ENCODE results near the gene ITCH. TPM values are rescaled to one million over a fixed set of nuclear protein-coding genes. Genes with fewer than 3 reads are reported as not detected.

The ITCH gene
- total RNA-seq, 1 experiment from 2014 or later, result 78.8 TPM

DNA sequence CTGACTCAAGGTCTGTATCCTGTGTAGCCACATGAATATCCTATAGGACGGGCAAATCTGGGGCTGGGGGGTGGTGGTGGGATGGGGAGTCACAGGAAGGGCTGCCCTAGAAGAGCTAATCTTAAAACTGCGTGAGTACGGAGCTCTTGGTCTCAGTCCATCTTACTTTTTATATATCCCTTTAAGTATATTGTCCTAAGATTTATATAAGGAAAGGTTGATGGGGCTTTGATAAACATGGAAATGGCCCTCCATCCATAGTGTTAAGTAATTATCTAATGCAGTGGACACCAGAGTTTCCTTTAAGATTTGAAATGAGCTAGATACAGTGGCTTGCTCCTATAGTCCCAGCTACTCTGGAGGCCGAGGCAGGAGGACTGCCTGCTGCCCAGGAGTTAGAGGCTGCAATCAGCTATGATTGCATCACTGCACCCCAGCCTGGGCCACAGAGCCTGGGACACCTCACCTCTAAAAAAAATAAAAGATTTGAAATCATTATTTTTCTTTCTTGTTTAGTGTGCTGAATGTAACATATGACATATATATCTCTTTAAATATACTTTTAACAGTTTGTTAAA lies 128.9 kb downstream of the ITCH start:
- RAD21 ChIA-PET (ENCODE audit: low non-redundant PET in 1 of 2, low total read pairs in 2 of 2, uncharacterized antibody in 2 of 2, unreplicated experiment in 2 of 2), result interaction anchor here in 1 of 2 experiments (0.7 kb wide), 1 partner anchor 18 kb away, joined by 3 read pairs; no protein-coding TSS in a partner anchor
- no peak for TF ChIP-seq ELF1 (IDR thresholded peaks at IDR 0.05; ENCODE audit: borderline replicate concordance, low read depth)
- no peak for TF ChIP-seq YY1 (IDR thresholded peaks at IDR 0.05; ENCODE audit: extremely low read depth, insufficient replicate concordance, low read depth, low read length)
- TF ChIP-seq, protein P1, sequence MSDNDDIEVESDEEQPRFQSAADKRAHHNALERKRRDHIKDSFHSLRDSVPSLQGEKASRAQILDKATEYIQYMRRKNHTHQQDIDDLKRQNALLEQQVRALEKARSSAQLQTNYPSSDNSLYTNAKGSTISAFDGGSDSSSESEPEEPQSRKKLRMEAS (IDR thresholded peaks at IDR 0.05), result no peak
- TF ChIP-seq EZH2 (IDR thresholded peaks at IDR 0.05), result no peak
- TF ChIP-seq CBX3 (IDR thresholded peaks at IDR 0.05; ENCODE audit: low read depth), result no peak
- TF ChIP-seq RAD21 (IDR thresholded peaks at IDR 0.05; ENCODE audit: low read depth), result no peak
- TF ChIP-seq, protein P2, sequence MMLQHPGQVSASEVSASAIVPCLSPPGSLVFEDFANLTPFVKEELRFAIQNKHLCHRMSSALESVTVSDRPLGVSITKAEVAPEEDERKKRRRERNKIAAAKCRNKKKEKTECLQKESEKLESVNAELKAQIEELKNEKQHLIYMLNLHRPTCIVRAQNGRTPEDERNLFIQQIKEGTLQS (IDR thresholded peaks at IDR 0.05), result no peak
- CTCF ChIA-PET, result no interaction called here

DNA sequence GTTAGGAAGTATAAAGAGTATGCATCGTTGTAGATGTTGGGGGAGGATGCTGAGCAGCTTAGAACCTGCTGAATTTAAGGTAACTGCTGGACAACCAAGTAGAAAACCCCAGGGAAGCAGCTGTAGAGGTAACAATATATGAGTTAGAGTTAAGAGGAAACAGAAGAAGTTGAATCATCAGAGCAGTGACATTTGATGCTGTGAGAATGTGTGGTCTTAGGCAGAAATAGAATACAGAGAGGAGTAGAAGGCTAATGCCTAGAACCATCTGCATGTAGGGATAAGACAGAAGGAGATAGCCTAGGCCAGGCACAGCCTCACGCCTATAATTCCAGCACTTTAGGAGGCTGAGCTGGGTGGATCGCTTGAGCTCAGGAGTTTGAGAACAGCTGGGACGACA lies 130.6 kb downstream of the ITCH start:
- intact Hi-C loops (cut with micrococcal nuclease), result no loop called here
- no TSS peak for BruUV-seq (replicated peaks)
- peaks cover 21% of the 10 kb centered on the region for H3K79me2 ChIP-seq (ENCODE audit: insufficient read depth, low read length)
- TF ChIP-seq, protein P3, sequence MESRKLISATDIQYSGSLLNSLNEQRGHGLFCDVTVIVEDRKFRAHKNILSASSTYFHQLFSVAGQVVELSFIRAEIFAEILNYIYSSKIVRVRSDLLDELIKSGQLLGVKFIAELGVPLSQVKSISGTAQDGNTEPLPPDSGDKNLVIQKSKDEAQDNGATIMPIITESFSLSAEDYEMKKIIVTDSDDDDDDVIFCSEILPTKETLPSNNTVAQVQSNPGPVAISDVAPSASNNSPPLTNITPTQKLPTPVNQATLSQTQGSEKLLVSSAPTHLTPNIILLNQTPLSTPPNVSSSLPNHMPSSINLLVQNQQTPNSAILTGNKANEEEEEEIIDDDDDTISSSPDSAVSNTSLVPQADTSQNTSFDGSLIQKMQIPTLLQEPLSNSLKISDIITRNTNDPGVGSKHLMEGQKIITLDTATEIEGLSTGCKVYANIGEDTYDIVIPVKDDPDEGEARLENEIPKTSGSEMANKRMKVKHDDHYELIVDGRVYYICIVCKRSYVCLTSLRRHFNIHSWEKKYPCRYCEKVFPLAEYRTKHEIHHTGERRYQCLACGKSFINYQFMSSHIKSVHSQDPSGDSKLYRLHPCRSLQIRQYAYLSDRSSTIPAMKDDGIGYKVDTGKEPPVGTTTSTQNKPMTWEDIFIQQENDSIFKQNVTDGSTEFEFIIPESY (IDR thresholded peaks at IDR 0.05; ENCODE audit: extremely low read depth, insufficient replicate concordance, low read length), result no peak
- TF ChIP-seq, protein P4, sequence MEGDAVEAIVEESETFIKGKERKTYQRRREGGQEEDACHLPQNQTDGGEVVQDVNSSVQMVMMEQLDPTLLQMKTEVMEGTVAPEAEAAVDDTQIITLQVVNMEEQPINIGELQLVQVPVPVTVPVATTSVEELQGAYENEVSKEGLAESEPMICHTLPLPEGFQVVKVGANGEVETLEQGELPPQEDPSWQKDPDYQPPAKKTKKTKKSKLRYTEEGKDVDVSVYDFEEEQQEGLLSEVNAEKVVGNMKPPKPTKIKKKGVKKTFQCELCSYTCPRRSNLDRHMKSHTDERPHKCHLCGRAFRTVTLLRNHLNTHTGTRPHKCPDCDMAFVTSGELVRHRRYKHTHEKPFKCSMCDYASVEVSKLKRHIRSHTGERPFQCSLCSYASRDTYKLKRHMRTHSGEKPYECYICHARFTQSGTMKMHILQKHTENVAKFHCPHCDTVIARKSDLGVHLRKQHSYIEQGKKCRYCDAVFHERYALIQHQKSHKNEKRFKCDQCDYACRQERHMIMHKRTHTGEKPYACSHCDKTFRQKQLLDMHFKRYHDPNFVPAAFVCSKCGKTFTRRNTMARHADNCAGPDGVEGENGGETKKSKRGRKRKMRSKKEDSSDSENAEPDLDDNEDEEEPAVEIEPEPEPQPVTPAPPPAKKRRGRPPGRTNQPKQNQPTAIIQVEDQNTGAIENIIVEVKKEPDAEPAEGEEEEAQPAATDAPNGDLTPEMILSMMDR (IDR thresholded peaks at IDR 0.05 in 2 of 3, conservative IDR thresholded peaks at IDR 0.05 in 1 of 3; ENCODE audit: borderline replicate concordance in 1 of 3, insufficient read depth in 1 of 3, low read depth in 2 of 3, low read length in 2 of 3), result no peak
- TF ChIP-seq, protein P2 (IDR thresholded peaks at IDR 0.05), result no peak
- no peak for TF ChIP-seq EGR1 (IDR thresholded peaks at IDR 0.05; ENCODE audit: low read depth)
- no peak for TF ChIP-seq POLR2AphosphoS5 (IDR thresholded peaks at IDR 0.05; ENCODE audit: low read depth, low read length)

More for the DNA sequence above, 128.9 kb downstream of the ITCH start:
- DNase-seq (ENCODE audit: low read depth, low spot score) (no peak), ATAC-seq (no peak)
- Histone ChIP-seq H3K9me3 (ENCODE audit: control insufficient read depth in 1 of 2, insufficient read depth in 1 of 2, low read depth in 1 of 2, low read length in 2 of 2) (no peaks in the 10 kb centered on the region), H3K27ac (ENCODE audit: low read depth, low read length) (no peak overlapping the region), H3K36me3 (ENCODE audit: control insufficient read depth in 1 of 2, insufficient read depth in 2 of 2, low read length in 2 of 2) (peaks cover 25 to 38% of the 10 kb centered on the region in 2 experiments), H4K20me1 (ENCODE audit: insufficient read depth) (no peaks in the 10 kb centered on the region), H3K4me2 (ENCODE audit: low read length) (no peak overlapping the region), H3K4me1 (ENCODE audit: control insufficient read depth in 1 of 2, insufficient read depth in 2 of 2, low read length in 2 of 2) (no peaks in the 10 kb centered on the region), H2AFZ (ENCODE audit: low read depth, low read length, poor library complexity, severe bottlenecking) (no peak overlapping the region), H3K27me3 (ENCODE audit: insufficient read depth, low read length) (no peaks in the 10 kb centered on the region), H3K9ac (ENCODE audit: low read length) (no peak overlapping the region), H3K79me2 (ENCODE audit: insufficient read depth, low read length) (peaks cover 11% of the 10 kb centered on the region; the same call in 1 of the 2 replicates), H3K4me3 (replicated peaks in 1 of 2; ENCODE audit: low read depth in 1 of 2, low read length in 2 of 2) (no peak overlapping the region), H3K9me2 (ENCODE audit: insufficient read depth) (no peaks in the 10 kb centered on the region)
- POLR2A ChIA-PET, result no interaction called here
- no TSS peak for BruUV-seq (replicated peaks)
- intact Hi-C loops (cut with micrococcal nuclease), result no loop called here

More for the DNA sequence above, 130.6 kb downstream of the ITCH start:
- DNase-seq (ENCODE audit: low read depth, low spot score) (no peak), ATAC-seq (no peak)
- CTCF ChIA-PET, result no interaction called here
- H3K4me1 ChIP-seq (ENCODE audit: control insufficient read depth in 1 of 2, insufficient read depth in 2 of 2, low read length in 2 of 2), result peaks cover 0 to 7% of the 10 kb centered on the region in 2 experiments; a peak in 2 of 4 replicates
- peaks cover 2% of the 10 kb centered on the region; the same call in 1 of the 2 replicates for H4K20me1 ChIP-seq (ENCODE audit: insufficient read depth)
- H3K9ac ChIP-seq (ENCODE audit: low read length), result no peak overlapping the region
- H3K36me3 ChIP-seq (ENCODE audit: control insufficient read depth in 1 of 2, insufficient read depth in 2 of 2, low read length in 2 of 2), result peaks cover 22 to 47% of the 10 kb centered on the region in 2 experiments
- H3K27ac ChIP-seq (ENCODE audit: low read depth, low read length), result no peak overlapping the region
- no peaks in the 10 kb centered on the region for H3K9me2 ChIP-seq (ENCODE audit: insufficient read depth)
- RAD21 ChIA-PET (ENCODE audit: low non-redundant PET in 1 of 2, low total read pairs in 2 of 2, uncharacterized antibody in 2 of 2, unreplicated experiment in 2 of 2), result no interaction called here
- POLR2A ChIA-PET, result no interaction called here
- no peak overlapping the region for H3K4me3 ChIP-seq (replicated peaks in 1 of 2; ENCODE audit: low read depth in 1 of 2, low read length in 2 of 2)
- H3K27me3 ChIP-seq (ENCODE audit: insufficient read depth, low read length), result no peaks in the 10 kb centered on the region
- no peak overlapping the region for H2AFZ ChIP-seq (ENCODE audit: low read depth, low read length, poor library complexity, severe bottlenecking)
- H3K4me2 ChIP-seq (ENCODE audit: low read length), result no peak overlapping the region
- no peaks in the 10 kb centered on the region for H3K9me3 ChIP-seq (ENCODE audit: control insufficient read depth in 1 of 2, insufficient read depth in 1 of 2, low read depth in 1 of 2, low read length in 2 of 2)
